HepG2 (cell line): Measurements from ENCODE around the gene CNGA2.

Source experiments
- FOSL1 ChIP-seq: sonication (generic); formaldehyde crosslinking; IDR thresholded peaks from 2 replicates; pipeline ENCODE4 v1.9.0; 2021; ENCODE audit warnings: missing genetic modification reagents, borderline replicate concordance
- FOXJ3 ChIP-seq: sonication (generic); formaldehyde crosslinking; IDR thresholded peaks from 2 replicates; pipeline ENCODE4 v1.4.0; 2020; ENCODE audit warnings: missing genetic modification reagents, mild to moderate bottlenecking, borderline replicate concordance
- GABPA ChIP-seq, 2 experiments: IDR thresholded peaks; 2 replicates each; pipeline ENCODE4 v1.6.1; 2011 to 2016; ENCODE audit warnings: low read depth in 2 of 2, low read length in 1 of 2, missing biosample characterization in 1 of 2, missing genetic modification characterization in 1 of 2
- GLI4 ChIP-seq: sonication (generic); formaldehyde crosslinking; IDR thresholded peaks from 2 replicates; pipeline ENCODE4 v1.5.1; 2020; ENCODE audit warnings: missing genetic modification reagents, mild to moderate bottlenecking, moderate library complexity, borderline replicate concordance
- POLR2A ChIP-seq, 2 experiments: IDR thresholded peaks; 2 replicates each; pipeline ENCODE4 v1.6.1; 2011; ENCODE audit warnings: low read depth in 2 of 2, low read length in 2 of 2, mild to moderate bottlenecking in 1 of 2, moderate library complexity in 1 of 2; ENCODE audit not compliant: insufficient read depth in 1 of 2
- RARG ChIP-seq: sonication (generic); formaldehyde crosslinking; IDR thresholded peaks from 2 replicates; pipeline ENCODE4 v1.4.0; 2020; ENCODE audit warnings: low read depth, mild to moderate bottlenecking, missing genetic modification reagents
- ZFP36 ChIP-seq: fragments of 150-350 bp; IDR thresholded peaks from 2 replicates; pipeline ENCODE4 v1.6.1; 2018; ENCODE audit warnings: borderline replicate concordance, low read length, low read depth; ENCODE audit not compliant: partially characterized antibody
- ZNF121 ChIP-seq: sonication (generic); formaldehyde crosslinking; IDR thresholded peaks from 2 replicates; pipeline ENCODE4 v1.5.0; 2020; ENCODE audit warnings: mild to moderate bottlenecking, missing genetic modification reagents
- ZNF274 ChIP-seq: sonication (generic); formaldehyde crosslinking; IDR thresholded peaks from 2 replicates; pipeline ENCODE4 v1.5.1; 2020; ENCODE audit warnings: mild to moderate bottlenecking, missing genetic modification reagents
- ZNF33A ChIP-seq: sonication (generic); formaldehyde crosslinking; IDR thresholded peaks from 2 replicates; pipeline ENCODE4 v1.5.1; 2020; ENCODE audit warnings: missing genetic modification reagents, mild to moderate bottlenecking, moderate library complexity, borderline replicate concordance
- TF ChIP-seq, protein P1 (sequence below): sonication (generic); IDR thresholded peaks from 2 replicates; pipeline ENCODE4 v1.6.1; 2016; ENCODE audit warnings: low read depth, borderline replicate concordance
- TF ChIP-seq, protein P2 (sequence below): IDR thresholded peaks from 2 replicates; pipeline ENCODE4 v1.6.1; 2012; ENCODE audit warnings: low read depth, low read length, improper control_type of control experiment
- TF ChIP-seq, protein P3 (sequence below): IDR thresholded peaks from 2 replicates; pipeline ENCODE4 v1.6.1; 2016; ENCODE audit warnings: missing genetic modification reagents, missing compliant biosample characterization
- TF ChIP-seq, protein P4 (sequence below): sonication (generic); formaldehyde crosslinking; IDR thresholded peaks from 2 replicates; pipeline ENCODE4 v1.4.0; 2020; ENCODE audit warnings: missing genetic modification reagents

DNA sequence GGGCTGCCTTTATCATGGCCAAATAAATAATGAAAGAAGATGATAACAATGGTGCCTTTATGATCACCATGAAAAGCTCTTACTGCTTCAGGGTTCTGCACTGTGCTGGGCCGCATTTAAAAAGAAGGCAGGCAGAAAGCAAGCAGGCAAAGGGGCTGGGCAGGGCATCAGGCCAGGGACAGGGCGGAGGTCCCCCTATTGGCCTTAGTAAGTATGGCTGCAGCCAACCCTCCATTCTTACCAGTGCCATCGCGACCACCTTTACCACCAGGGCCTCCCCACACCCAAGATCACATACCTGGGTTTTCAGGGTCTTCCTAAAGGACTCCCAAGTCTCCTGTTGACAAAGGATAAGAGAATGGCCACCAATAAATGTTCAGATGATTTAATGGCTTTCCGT, 38.9 kb downstream of the CNGA2 start:
- TF ChIP-seq POLR2A (IDR thresholded peaks at IDR 0.05; ENCODE audit: insufficient read depth in 1 of 2, low read depth in 2 of 2, low read length in 2 of 2): no peak
- TF ChIP-seq RARG (CRISPR knock-in tag): no peak
- no peak for TF ChIP-seq ZFP36
- TF ChIP-seq FOXJ3 (CRISPR knock-in tag): no peak
- TF ChIP-seq FOSL1 (CRISPR knock-in tag): no peak
- TF ChIP-seq, protein P1, sequence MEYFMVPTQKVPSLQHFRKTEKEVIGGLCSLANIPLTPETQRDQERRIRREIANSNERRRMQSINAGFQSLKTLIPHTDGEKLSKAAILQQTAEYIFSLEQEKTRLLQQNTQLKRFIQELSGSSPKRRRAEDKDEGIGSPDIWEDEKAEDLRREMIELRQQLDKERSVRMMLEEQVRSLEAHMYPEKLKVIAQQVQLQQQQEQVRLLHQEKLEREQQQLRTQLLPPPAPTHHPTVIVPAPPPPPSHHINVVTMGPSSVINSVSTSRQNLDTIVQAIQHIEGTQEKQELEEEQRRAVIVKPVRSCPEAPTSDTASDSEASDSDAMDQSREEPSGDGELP: no peak
- TF ChIP-seq, protein P2, sequence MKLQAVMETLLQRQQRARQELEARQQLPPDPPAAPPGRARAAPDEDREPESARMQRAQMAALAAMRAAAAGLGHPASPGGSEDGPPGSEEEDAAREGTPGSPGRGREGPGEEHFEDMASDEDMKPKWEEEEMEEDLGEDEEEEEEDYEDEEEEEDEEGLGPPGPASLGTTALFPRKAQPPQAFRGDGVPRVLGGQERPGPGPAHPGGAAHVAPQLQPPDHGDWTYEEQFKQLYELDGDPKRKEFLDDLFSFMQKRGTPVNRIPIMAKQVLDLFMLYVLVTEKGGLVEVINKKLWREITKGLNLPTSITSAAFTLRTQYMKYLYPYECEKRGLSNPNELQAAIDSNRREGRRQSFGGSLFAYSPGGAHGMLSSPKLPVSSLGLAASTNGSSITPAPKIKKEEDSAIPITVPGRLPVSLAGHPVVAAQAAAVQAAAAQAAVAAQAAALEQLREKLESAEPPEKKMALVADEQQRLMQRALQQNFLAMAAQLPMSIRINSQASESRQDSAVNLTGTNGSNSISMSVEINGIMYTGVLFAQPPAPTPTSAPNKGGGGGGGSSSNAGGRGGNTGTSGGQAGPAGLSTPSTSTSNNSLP: no peak
- TF ChIP-seq, protein P3, sequence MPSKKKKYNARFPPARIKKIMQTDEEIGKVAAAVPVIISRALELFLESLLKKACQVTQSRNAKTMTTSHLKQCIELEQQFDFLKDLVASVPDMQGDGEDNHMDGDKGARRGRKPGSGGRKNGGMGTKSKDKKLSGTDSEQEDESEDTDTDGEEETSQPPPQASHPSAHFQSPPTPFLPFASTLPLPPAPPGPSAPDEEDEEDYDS (CRISPR knock-in tag): no peak
- TF ChIP-seq ZNF121 (CRISPR knock-in tag): no peak
- no peak for TF ChIP-seq GABPA (IDR thresholded peaks at IDR 0.05; ENCODE audit: low read depth, low read length)
- TF ChIP-seq GABPA (CRISPR knock-in tag; IDR thresholded peaks at IDR 0.05; ENCODE audit: low read depth): no peak
- no peak for TF ChIP-seq ZNF274 (CRISPR knock-in tag)
- no peak for TF ChIP-seq ZNF33A
- TF ChIP-seq GLI4: no peak
- TF ChIP-seq, protein P4, sequence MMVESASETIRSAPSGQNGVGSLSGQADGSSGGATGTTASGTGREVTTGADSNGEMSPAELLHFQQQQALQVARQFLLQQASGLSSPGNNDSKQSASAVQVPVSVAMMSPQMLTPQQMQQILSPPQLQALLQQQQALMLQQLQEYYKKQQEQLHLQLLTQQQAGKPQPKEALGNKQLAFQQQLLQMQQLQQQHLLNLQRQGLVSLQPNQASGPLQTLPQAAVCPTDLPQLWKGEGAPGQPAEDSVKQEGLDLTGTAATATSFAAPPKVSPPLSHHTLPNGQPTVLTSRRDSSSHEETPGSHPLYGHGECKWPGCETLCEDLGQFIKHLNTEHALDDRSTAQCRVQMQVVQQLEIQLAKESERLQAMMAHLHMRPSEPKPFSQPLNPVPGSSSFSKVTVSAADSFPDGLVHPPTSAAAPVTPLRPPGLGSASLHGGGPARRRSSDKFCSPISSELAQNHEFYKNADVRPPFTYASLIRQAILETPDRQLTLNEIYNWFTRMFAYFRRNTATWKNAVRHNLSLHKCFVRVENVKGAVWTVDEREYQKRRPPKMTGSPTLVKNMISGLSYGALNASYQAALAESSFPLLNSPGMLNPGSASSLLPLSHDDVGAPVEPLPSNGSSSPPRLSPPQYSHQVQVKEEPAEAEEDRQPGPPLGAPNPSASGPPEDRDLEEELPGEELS (CRISPR knock-in tag): no peak
